ENCODE results near the gene SSPN.

Gene SSPN

DNA sequence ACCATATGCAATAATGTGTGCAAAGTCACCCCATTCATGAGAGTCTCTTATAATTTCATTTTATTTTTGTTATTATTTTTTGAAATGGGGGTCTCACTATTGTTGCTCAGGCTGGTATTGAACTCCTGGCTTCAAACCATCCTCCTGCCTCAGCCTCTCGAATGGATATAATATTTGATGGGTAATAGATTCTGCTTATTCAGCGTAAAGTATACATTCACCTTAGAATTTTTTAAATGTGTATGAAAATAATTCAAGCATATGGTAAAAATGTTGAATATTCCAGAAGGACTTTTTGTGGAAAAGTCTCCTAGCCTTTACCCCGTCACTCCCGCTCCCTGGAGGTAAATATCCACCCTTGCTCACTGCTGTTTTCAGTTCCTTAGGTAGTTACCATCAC, 23.4 kb upstream of the SSPN start:
- H2BK5ac ChIP-seq (ENCODE audit: low read length) = no peak overlapping the region
- no peak overlapping the region for H2AFZ ChIP-seq (ENCODE audit: low read length)
- no peak for DNase-seq (ENCODE audit: low spot score)
- H3K18ac ChIP-seq (ENCODE audit: low read length) = no peak overlapping the region
- H2BK12ac ChIP-seq (ENCODE audit: low read length) = no peak overlapping the region
- H4K8ac ChIP-seq (ENCODE audit: low read depth, low read length) = no peak overlapping the region
- no peak overlapping the region for H3K4me2 ChIP-seq (ENCODE audit: insufficient read depth, low read length, poor library complexity, severe bottlenecking)
- no peaks in the 10 kb centered on the region for H3K36me3 ChIP-seq (replicated peaks in 1 of 2; ENCODE audit: control insufficient read depth in 2 of 2, insufficient read depth in 2 of 2, low read length in 2 of 2)
- no peak overlapping the region for H3K23ac ChIP-seq (ENCODE audit: low read depth, low read length, poor library complexity)
- no peak overlapping the region for H2BK120ac ChIP-seq (ENCODE audit: low read depth, low read length)
- no peak overlapping the region for H3K27ac ChIP-seq (replicated peaks; ENCODE audit: low read length)
- H2BK15ac ChIP-seq (ENCODE audit: low read length) = no peak overlapping the region
- no peak overlapping the region for H3K9ac ChIP-seq (ENCODE audit: low read depth, low read length, poor library complexity)
- no peak overlapping the region for H3K4me3 ChIP-seq (ENCODE audit: low read length in 2 of 2)
- H3K4ac ChIP-seq (ENCODE audit: low read length) = no peak overlapping the region
- H3K14ac ChIP-seq (ENCODE audit: low read length) = no peak overlapping the region
- H3K4me1 ChIP-seq (ENCODE audit: control insufficient read depth in 2 of 2, insufficient read depth in 1 of 2, low read depth in 1 of 2, low read length in 2 of 2) = peaks cover 0 to 6% of the 10 kb centered on the region in 2 donors
- no peak overlapping the region for H2AK5ac ChIP-seq (ENCODE audit: low read depth, low read length)
- no peak overlapping the region for H4K91ac ChIP-seq (ENCODE audit: low read depth, low read length, poor library complexity)
- no peaks in the 10 kb centered on the region for H3K79me1 ChIP-seq (ENCODE audit: low read depth, low read length)
- WGBS, 2 donors (ENCODE audit: extremely low coverage in 2 of 2, insufficient read length in 2 of 2, insufficient replicate concordance in 1 of 2) = no CpG with 5 or more reads among the region's 4 CpGs
- no peaks in the 10 kb centered on the region for H3K27me3 ChIP-seq (ENCODE audit: control insufficient read depth in 3 of 3, insufficient read depth in 3 of 3, low read depth in 1 of 3, low read length in 3 of 3)
- H3K9me3 ChIP-seq (replicated peaks in 1 of 2; ENCODE audit: control insufficient read depth in 2 of 2, insufficient read depth in 1 of 2, low read depth in 1 of 2, low read length in 2 of 2) = no peaks in the 10 kb centered on the region

DNA sequence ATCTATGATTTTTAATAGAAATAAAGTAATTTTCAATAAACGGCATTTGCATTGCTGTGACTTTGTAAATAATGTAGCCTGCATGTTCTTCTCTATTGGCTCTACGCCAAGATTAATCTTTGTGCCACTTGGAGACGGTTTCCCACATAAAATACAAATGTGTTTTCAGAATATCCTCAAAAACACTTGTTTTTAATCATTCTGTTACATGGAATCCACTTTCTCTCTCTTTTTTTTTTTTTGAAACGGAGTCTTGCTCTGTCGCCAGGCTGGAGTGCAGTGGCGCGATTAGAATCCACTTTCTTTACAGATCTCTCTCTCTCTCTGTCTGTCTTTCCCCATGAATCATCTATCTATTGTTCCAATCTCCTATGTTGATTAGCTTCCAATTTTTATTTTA, 22.8 kb upstream of the SSPN start:
- Histone ChIP-seq H3K27me3 (ENCODE audit: control insufficient read depth in 3 of 3, insufficient read depth in 3 of 3, low read depth in 1 of 3, low read length in 3 of 3) (no peaks in the 10 kb centered on the region), H3K4ac (ENCODE audit: low read length) (no peak overlapping the region), H3K9me3 (replicated peaks in 1 of 2; ENCODE audit: control insufficient read depth in 2 of 2, insufficient read depth in 1 of 2, low read depth in 1 of 2, low read length in 2 of 2) (peaks cover 0 to 2% of the 10 kb centered on the region in 2 donors), H2AFZ (ENCODE audit: low read length) (peak overlapping the region; percentile 57), H2BK15ac (ENCODE audit: low read length) (no peak overlapping the region), H2AK5ac (ENCODE audit: low read depth, low read length) (no peak overlapping the region), H3K23ac (ENCODE audit: low read depth, low read length, poor library complexity) (no peak overlapping the region), H3K27ac (replicated peaks; ENCODE audit: low read length) (no peak overlapping the region), H4K91ac (ENCODE audit: low read depth, low read length, poor library complexity) (no peak overlapping the region), H2BK120ac (ENCODE audit: low read depth, low read length) (no peak overlapping the region), H3K14ac (ENCODE audit: low read length) (no peak overlapping the region), H3K4me1 (ENCODE audit: control insufficient read depth in 2 of 2, insufficient read depth in 1 of 2, low read depth in 1 of 2, low read length in 2 of 2) (peaks cover 0 to 6% of the 10 kb centered on the region in 2 donors), H2BK12ac (ENCODE audit: low read length) (no peak overlapping the region), H4K8ac (ENCODE audit: low read depth, low read length) (no peak overlapping the region), H3K4me3 (ENCODE audit: low read length in 2 of 2) (no peak overlapping the region), H3K79me1 (ENCODE audit: low read depth, low read length) (no peaks in the 10 kb centered on the region), H3K18ac (ENCODE audit: low read length) (no peak overlapping the region), H2BK5ac (ENCODE audit: low read length) (no peak overlapping the region), H3K36me3 (replicated peaks in 1 of 2; ENCODE audit: control insufficient read depth in 2 of 2, insufficient read depth in 2 of 2, low read length in 2 of 2) (no peaks in the 10 kb centered on the region), H3K9ac (ENCODE audit: low read depth, low read length, poor library complexity) (no peak overlapping the region), H3K4me2 (ENCODE audit: insufficient read depth, low read length, poor library complexity, severe bottlenecking) (no peak overlapping the region)
- DNase-seq (ENCODE audit: low spot score) = no peak
- no CpG with 5 or more reads among the region's 7 CpGs for WGBS, 2 donors (ENCODE audit: extremely low coverage in 2 of 2, insufficient read length in 2 of 2, insufficient replicate concordance in 1 of 2)

DNA sequence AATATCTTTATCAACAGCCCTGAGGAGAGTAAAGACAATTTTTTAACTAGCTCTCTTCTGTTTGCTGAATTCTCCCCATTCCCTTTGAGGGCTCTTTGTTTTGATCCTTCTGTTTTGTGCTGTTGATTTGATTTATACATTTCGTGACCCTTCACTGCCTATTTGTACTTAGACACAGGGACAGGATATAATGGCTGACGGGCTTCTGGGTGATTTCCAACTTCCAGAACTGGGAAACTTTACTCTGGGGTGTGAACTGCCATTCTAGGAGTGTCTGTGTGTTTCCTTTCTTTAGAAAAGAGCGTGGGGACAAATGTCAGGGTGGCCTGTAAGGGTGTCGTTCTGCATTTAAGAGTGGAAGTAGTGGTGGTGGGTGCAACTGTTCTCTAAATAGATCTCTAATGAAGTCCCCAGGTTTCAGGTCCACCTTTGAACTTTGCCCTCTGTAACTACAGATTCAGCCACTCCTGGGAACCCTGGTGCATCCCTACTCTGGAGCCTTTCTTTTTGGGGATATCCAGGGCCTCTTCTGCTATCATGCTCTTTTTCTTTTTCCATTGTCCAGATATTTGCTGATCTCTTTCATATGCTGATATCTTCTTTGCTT, 22.3 kb upstream of the SSPN start:
- Histone ChIP-seq H3K4me1 (ENCODE audit: control insufficient read depth in 2 of 2, insufficient read depth in 1 of 2, low read depth in 1 of 2, low read length in 2 of 2) (peaks cover 0 to 6% of the 10 kb centered on the region in 2 donors), H3K4me3 (ENCODE audit: low read length in 2 of 2) (no peak overlapping the region), H2AK5ac (ENCODE audit: low read depth, low read length) (no peak overlapping the region), H3K18ac (ENCODE audit: low read length) (no peak overlapping the region), H3K79me1 (ENCODE audit: low read depth, low read length) (no peaks in the 10 kb centered on the region), H2AFZ (ENCODE audit: low read length) (peak overlapping the region; percentile 57), H3K4ac (ENCODE audit: low read length) (no peak overlapping the region), H2BK5ac (ENCODE audit: low read length) (no peak overlapping the region), H3K27ac (replicated peaks; ENCODE audit: low read length) (no peak overlapping the region), H2BK12ac (ENCODE audit: low read length) (no peak overlapping the region), H3K27me3 (ENCODE audit: control insufficient read depth in 3 of 3, insufficient read depth in 3 of 3, low read depth in 1 of 3, low read length in 3 of 3) (no peaks in the 10 kb centered on the region), H3K23ac (ENCODE audit: low read depth, low read length, poor library complexity) (no peak overlapping the region), H3K9ac (ENCODE audit: low read depth, low read length, poor library complexity) (no peak overlapping the region), H2BK120ac (ENCODE audit: low read depth, low read length) (no peak overlapping the region), H3K14ac (ENCODE audit: low read length) (no peak overlapping the region), H3K36me3 (replicated peaks in 1 of 2; ENCODE audit: control insufficient read depth in 2 of 2, insufficient read depth in 2 of 2, low read length in 2 of 2) (no peaks in the 10 kb centered on the region), H3K4me2 (ENCODE audit: insufficient read depth, low read length, poor library complexity, severe bottlenecking) (no peak overlapping the region), H3K9me3 (replicated peaks in 1 of 2; ENCODE audit: control insufficient read depth in 2 of 2, insufficient read depth in 1 of 2, low read depth in 1 of 2, low read length in 2 of 2) (peaks cover 0 to 2% of the 10 kb centered on the region in 2 donors), H4K8ac (ENCODE audit: low read depth, low read length) (no peak overlapping the region), H4K91ac (ENCODE audit: low read depth, low read length, poor library complexity) (no peak overlapping the region), H2BK15ac (ENCODE audit: low read length) (no peak overlapping the region)
- DNase-seq (ENCODE audit: low spot score) = no peak
- WGBS, 2 donors (ENCODE audit: extremely low coverage in 2 of 2, insufficient read length in 2 of 2, insufficient replicate concordance in 1 of 2) = no CpG with 5 or more reads among the region's 4 CpGs

DNA sequence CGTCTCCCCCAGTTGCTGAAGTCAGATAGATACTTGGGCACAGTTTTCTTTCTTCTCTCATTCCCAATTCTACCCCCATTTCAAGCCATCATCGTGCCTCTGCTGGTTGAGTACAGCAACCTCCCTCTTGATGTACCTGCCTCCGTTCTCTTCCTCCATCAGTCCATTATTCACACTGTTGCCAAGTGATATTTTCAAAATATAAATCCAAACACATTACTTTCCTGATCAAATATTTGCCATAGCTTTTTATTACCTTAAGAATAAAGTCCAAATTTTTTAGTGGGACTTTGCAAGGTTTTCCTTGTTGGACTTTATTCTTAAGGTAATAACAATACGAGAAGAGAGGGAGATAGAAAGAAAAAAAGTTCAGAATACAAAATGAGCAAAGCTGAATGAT, 18.6 kb upstream of the SSPN start:
- no CpG with 5 or more reads among the region's 4 CpGs for WGBS, 2 donors (ENCODE audit: extremely low coverage in 2 of 2, insufficient read length in 2 of 2, insufficient replicate concordance in 1 of 2)
- no peak overlapping the region for H3K14ac ChIP-seq (ENCODE audit: low read length)
- peaks cover 0 to 6% of the 10 kb centered on the region in 2 donors for H3K4me1 ChIP-seq (ENCODE audit: control insufficient read depth in 2 of 2, insufficient read depth in 1 of 2, low read depth in 1 of 2, low read length in 2 of 2)

More for the DNA sequence above, 18.6 kb upstream of the SSPN start:
- no peak for DNase-seq (ENCODE audit: low spot score)
- Histone ChIP-seq H4K8ac (ENCODE audit: low read depth, low read length) (no peak overlapping the region), H3K9ac (ENCODE audit: low read depth, low read length, poor library complexity) (no peak overlapping the region), H3K27me3 (ENCODE audit: control insufficient read depth in 3 of 3, insufficient read depth in 3 of 3, low read depth in 1 of 3, low read length in 3 of 3) (no peaks in the 10 kb centered on the region), H2BK120ac (ENCODE audit: low read depth, low read length) (no peak overlapping the region), H3K4me2 (ENCODE audit: insufficient read depth, low read length, poor library complexity, severe bottlenecking) (no peak overlapping the region), H3K23ac (ENCODE audit: low read depth, low read length, poor library complexity) (no peak overlapping the region), H2BK5ac (ENCODE audit: low read length) (no peak overlapping the region), H3K4ac (ENCODE audit: low read length) (no peak overlapping the region), H3K9me3 (replicated peaks in 1 of 2; ENCODE audit: control insufficient read depth in 2 of 2, insufficient read depth in 1 of 2, low read depth in 1 of 2, low read length in 2 of 2) (peaks cover 0 to 2% of the 10 kb centered on the region in 2 donors), H3K36me3 (replicated peaks in 1 of 2; ENCODE audit: control insufficient read depth in 2 of 2, insufficient read depth in 2 of 2, low read length in 2 of 2) (no peaks in the 10 kb centered on the region), H2AFZ (ENCODE audit: low read length) (no peak overlapping the region), H3K79me1 (ENCODE audit: low read depth, low read length) (no peaks in the 10 kb centered on the region), H4K91ac (ENCODE audit: low read depth, low read length, poor library complexity) (no peak overlapping the region), H2BK15ac (ENCODE audit: low read length) (no peak overlapping the region), H3K4me3 (ENCODE audit: low read length in 2 of 2) (no peak overlapping the region), H2BK12ac (ENCODE audit: low read length) (no peak overlapping the region), H2AK5ac (ENCODE audit: low read depth, low read length) (no peak overlapping the region), H3K18ac (ENCODE audit: low read length) (no peak overlapping the region), H3K27ac (replicated peaks; ENCODE audit: low read length) (no peak overlapping the region)

Measured in neuronal stem cell (in vitro differentiated cells).